ENCODE measurements around the gene ADARB2.

GRCh38 chr10:1626410-1626809, 110.9 kb downstream of the ADARB2 start:
- TF ChIP-seq CTCF (IDR thresholded peaks at IDR 0.05) (no peak), POLR2A (IDR thresholded peaks at IDR 0.05) (no peak)
